Glutamatergic neuron (in vitro differentiated cells): ENCODE data around the gene TIMM22. TPM values are rescaled to one million over a fixed set of nuclear protein-coding genes. Genes with fewer than 3 reads are reported as not detected.
A peak's percentile ranks its signal among the peaks of the same experiment; 100 is the strongest.
"Not testable (repeated sequence)": the region's sequence is repeated elsewhere in the genome, so short reads cannot be mapped to it uniquely, and the experiment has no call there.

ENCODE experiments used
- DNase-seq: peaks from one replicate; pipeline ENCODE4 v3.0.0; 2022
- H3K27ac Mint-ChIP-seq: one replicate; pipeline ENCODE4 v1.8.0; 2020; ENCODE audit warnings: mild to moderate bottlenecking, mixed read lengths, inconsistent platforms; ENCODE audit not compliant: unreplicated experiment
- H3K27me3 Mint-ChIP-seq: one replicate; pipeline ENCODE4 v1.8.0; 2020; ENCODE audit warnings: mild to moderate bottlenecking, moderate library complexity, mixed read lengths, inconsistent platforms; ENCODE audit not compliant: unreplicated experiment
- H3K36me3 Mint-ChIP-seq: one replicate; pipeline ENCODE4 v1.8.0; 2020; ENCODE audit warnings: mild to moderate bottlenecking, mixed read lengths, inconsistent platforms; ENCODE audit not compliant: unreplicated experiment
- H3K4me1 Mint-ChIP-seq: one replicate; pipeline ENCODE4 v1.8.0; 2020; ENCODE audit warnings: mild to moderate bottlenecking, low read depth, mixed read lengths, inconsistent platforms; ENCODE audit not compliant: unreplicated experiment
- H3K4me3 Mint-ChIP-seq: one replicate; pipeline ENCODE4 v1.8.0; 2020; ENCODE audit warnings: mild to moderate bottlenecking, mixed read lengths, inconsistent platforms; ENCODE audit not compliant: unreplicated experiment
- H3K9me3 Mint-ChIP-seq: one replicate; pipeline ENCODE4 v1.8.0; 2020; ENCODE audit warnings: mild to moderate bottlenecking, moderate library complexity, mixed read lengths, inconsistent platforms; ENCODE audit not compliant: unreplicated experiment
- total RNA-seq: library from RNA; stranded (reverse); fragmentation: NEBNext Ultra II Directional; extraction: Animal tissue kit (Norgen Biotek cat#: 25700); gene quantifications from one replicate; pipeline ENCODE4 v1.2.1, GENCODE V29; 2021; ENCODE audit not compliant: unreplicated experiment
- TF ChIP-seq, protein P1 (sequence below): fragments of 200-600 bp; sonication (generic); IDR thresholded peaks from one replicate; pipeline ENCODE4 v1.5.0; 2021; ENCODE audit not compliant: partially characterized antibody, unreplicated experiment

Gene TIMM22
- total RNA-seq, 1 donor from 2014 or later = 22.0 TPM

DNA sequence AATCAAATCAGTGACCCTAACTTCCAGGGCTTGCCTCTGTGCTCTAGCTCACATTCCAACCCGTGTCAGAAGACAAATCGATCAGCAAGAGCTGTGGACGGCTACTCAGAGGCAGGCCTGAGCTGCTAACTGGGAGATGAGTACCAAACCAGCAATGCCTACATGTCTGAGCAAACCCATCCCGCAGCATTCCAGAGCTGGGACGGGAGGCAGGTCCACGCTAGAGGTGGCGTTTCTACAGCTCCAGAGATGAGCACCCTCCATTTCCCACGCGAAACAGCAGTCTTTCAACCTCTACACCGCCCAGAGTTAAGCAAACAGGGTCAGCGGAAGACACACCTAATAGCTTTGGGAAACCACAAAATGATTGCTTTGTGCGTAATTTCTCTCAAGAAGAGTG lies 23.9 kb upstream of the TIMM22 start:
- TF ChIP-seq, protein P1, sequence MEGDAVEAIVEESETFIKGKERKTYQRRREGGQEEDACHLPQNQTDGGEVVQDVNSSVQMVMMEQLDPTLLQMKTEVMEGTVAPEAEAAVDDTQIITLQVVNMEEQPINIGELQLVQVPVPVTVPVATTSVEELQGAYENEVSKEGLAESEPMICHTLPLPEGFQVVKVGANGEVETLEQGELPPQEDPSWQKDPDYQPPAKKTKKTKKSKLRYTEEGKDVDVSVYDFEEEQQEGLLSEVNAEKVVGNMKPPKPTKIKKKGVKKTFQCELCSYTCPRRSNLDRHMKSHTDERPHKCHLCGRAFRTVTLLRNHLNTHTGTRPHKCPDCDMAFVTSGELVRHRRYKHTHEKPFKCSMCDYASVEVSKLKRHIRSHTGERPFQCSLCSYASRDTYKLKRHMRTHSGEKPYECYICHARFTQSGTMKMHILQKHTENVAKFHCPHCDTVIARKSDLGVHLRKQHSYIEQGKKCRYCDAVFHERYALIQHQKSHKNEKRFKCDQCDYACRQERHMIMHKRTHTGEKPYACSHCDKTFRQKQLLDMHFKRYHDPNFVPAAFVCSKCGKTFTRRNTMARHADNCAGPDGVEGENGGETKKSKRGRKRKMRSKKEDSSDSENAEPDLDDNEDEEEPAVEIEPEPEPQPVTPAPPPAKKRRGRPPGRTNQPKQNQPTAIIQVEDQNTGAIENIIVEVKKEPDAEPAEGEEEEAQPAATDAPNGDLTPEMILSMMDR = no peak
- no peaks in the 10 kb centered on the region for H3K36me3 Mint-ChIP-seq
- no peak for DNase-seq
- H3K4me3 Mint-ChIP-seq = peak overlapping the region; percentile 30
- peaks cover 2% of the 10 kb centered on the region for H3K27me3 Mint-ChIP-seq
- H3K9me3 Mint-ChIP-seq = peaks cover 7% of the 10 kb centered on the region
- H3K27ac Mint-ChIP-seq = peak overlapping the region; percentile 53
- H3K4me1 Mint-ChIP-seq = peaks cover 50% of the 10 kb centered on the region

DNA sequence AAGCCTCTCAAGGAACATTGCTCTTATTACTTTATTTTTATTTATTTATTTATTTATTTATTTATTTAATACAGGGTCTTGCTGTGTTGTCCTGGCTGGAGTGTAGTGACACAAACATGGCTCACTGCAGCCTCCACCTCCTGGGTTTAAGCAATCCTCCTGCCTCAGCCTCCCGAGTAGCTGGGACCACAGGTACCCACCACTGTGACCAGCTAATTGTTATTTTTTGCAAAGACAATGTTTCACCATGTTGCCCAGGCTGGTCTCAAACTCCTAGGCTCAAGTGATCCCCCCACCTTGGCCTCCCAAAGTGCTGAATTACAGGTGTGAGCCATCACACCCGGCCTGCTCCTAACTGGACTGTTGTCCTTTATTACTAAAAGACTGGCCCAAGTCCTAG lies 22.2 kb upstream of the TIMM22 start:
- DNase-seq, H3K27ac Mint-ChIP-seq, H3K36me3 Mint-ChIP-seq, H3K9me3 Mint-ChIP-seq, H3K4me3 Mint-ChIP-seq, H3K27me3 Mint-ChIP-seq: not testable (repeated sequence)
- peaks cover 39% of the 10 kb centered on the region for H3K4me1 Mint-ChIP-seq

DNA sequence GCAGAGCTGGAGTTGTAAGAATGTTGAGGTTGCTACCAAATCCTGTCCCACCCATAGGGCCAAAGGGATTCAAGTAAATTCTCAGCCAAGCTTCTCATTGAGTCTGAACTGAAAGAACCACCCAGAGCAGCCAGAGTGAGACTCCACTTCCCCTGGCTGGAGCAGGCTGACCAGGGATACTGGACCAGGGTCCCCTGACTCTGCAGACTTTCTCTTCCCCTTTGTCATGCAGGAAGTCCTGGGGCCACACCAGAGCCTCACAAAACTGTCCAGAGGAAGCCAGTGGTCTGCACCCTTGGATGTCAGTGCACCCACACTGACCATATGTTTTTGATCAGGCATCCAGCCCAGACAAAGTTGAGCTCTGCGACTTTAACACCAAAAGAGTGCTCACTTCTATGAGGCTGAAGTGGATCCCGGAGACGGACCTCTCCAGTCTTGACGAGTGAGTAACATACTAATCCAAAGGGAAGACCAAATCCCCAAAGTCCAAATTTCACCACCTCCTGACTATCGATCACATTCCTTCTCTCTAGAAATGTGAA lies 21.5 kb upstream of the TIMM22 start:
- Mint-ChIP-seq H3K27me3 (peaks cover 4% of the 10 kb centered on the region), H3K9me3 (peaks cover 12% of the 10 kb centered on the region), H3K27ac (peak overlapping the region; percentile 29), H3K36me3 (no peaks in the 10 kb centered on the region), H3K4me1 (peaks cover 33% of the 10 kb centered on the region), H3K4me3 (peak overlapping the region; percentile 94)
- DNase-seq = no peak
- TF ChIP-seq, protein P1 = no peak

DNA sequence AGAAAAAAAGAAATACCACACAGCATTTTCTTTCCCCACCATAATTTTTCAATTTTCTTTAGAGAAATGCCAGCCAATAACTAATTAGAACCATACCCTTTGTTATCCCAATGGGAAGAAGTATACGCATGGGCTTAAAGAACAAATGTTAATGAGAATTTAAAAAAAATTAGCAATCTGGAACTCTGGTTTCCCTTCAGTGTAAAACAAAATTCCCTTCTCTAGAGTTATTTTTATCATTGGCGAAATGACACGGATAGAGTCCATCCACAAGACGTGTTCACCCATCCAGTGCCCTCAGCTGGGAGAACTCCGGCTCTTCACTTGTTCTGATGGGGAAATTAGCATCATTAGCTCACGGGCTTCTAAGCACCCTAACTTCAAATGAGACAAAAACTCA lies 20.6 kb upstream of the TIMM22 start:
- Mint-ChIP-seq H3K36me3 (no peaks in the 10 kb centered on the region), H3K9me3 (peaks cover 14% of the 10 kb centered on the region), H3K27me3 (peaks cover 4% of the 10 kb centered on the region), H3K4me1 (peaks cover 35% of the 10 kb centered on the region), H3K27ac (no peak overlapping the region), H3K4me3 (peak overlapping the region; percentile 94)
- no peak for DNase-seq
- TF ChIP-seq, protein P1 = no peak

DNA sequence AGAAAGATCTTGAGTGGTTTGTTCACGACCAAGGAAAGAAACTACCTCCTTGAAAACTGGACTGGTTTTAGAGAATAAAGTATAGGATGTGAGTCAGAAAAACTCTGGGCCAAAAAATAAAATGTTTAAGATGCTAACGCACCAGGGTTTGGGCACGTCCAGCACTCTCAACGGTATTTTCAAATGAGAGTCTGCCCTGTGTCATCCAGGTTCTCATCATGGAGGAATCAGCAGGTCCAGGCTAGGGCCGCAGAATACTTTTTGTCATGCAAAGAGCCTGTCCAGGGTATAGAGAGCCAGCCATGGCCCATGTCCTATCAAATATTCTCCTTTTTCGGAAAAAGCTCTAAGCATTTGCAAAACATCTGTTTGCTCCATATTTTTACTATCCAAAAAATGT lies 19.8 kb upstream of the TIMM22 start:
- no peak for DNase-seq
- peaks cover 35% of the 10 kb centered on the region for H3K4me1 Mint-ChIP-seq
- TF ChIP-seq, protein P1 = no peak
- no peaks in the 10 kb centered on the region for H3K36me3 Mint-ChIP-seq
- peak overlapping the region; percentile 43 for H3K27ac Mint-ChIP-seq
- H3K4me3 Mint-ChIP-seq = peak overlapping the region; percentile 94
- peaks cover 14% of the 10 kb centered on the region for H3K9me3 Mint-ChIP-seq
- H3K27me3 Mint-ChIP-seq = peaks cover 4% of the 10 kb centered on the region
